Epithelial cell of esophagus (primary cell): ENCODE data around the gene MOB1A.

Experiments used
- DNase-seq: peaks from one replicate; pipeline ENCODE4 v3.0.0; 2010; ENCODE audit warnings: low read depth
- H3K4me3 ChIP-seq: 2 replicates; pipeline ENCODE4 v1.5.1; 2011; ENCODE audit warnings: mild to moderate bottlenecking, low read length, control low read depth
- TF ChIP-seq, protein P1 (sequence below): IDR thresholded peaks from 2 replicates; pipeline ENCODE4 v1.5.1; 2011; ENCODE audit warnings: low read depth, mild to moderate bottlenecking, low read length, control low read depth, inconsistent platforms; ENCODE audit not compliant: insufficient read depth; ENCODE audit errors: missing control alignments

MOB1A gene

DNA sequence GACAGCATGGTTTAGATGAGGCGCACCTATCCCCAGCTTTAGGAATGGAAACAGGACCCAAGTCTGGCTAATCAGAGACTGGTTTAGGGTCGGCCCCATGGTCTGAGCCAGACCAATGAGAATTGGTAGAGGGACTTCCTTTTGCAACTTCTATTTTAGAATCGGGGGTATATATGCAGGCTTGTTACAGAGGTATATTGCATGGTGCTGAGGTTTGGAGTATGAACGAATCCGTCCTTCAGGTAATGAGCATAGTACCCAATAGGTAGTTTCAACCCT is 29.5 kb downstream of the MOB1A start:
- DNase-seq = no peak
- no peak overlapping the region for H3K4me3 ChIP-seq
- TF ChIP-seq, protein P1, sequence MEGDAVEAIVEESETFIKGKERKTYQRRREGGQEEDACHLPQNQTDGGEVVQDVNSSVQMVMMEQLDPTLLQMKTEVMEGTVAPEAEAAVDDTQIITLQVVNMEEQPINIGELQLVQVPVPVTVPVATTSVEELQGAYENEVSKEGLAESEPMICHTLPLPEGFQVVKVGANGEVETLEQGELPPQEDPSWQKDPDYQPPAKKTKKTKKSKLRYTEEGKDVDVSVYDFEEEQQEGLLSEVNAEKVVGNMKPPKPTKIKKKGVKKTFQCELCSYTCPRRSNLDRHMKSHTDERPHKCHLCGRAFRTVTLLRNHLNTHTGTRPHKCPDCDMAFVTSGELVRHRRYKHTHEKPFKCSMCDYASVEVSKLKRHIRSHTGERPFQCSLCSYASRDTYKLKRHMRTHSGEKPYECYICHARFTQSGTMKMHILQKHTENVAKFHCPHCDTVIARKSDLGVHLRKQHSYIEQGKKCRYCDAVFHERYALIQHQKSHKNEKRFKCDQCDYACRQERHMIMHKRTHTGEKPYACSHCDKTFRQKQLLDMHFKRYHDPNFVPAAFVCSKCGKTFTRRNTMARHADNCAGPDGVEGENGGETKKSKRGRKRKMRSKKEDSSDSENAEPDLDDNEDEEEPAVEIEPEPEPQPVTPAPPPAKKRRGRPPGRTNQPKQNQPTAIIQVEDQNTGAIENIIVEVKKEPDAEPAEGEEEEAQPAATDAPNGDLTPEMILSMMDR = no peak

- TF ChIP-seq, protein P1 = no peak
- peak overlapping the region; percentile 52 for H3K4me3 ChIP-seq
Observed at GRCh38 chr2:74148457-74149246, 30.0 kb downstream of the MOB1A start.

DNA sequence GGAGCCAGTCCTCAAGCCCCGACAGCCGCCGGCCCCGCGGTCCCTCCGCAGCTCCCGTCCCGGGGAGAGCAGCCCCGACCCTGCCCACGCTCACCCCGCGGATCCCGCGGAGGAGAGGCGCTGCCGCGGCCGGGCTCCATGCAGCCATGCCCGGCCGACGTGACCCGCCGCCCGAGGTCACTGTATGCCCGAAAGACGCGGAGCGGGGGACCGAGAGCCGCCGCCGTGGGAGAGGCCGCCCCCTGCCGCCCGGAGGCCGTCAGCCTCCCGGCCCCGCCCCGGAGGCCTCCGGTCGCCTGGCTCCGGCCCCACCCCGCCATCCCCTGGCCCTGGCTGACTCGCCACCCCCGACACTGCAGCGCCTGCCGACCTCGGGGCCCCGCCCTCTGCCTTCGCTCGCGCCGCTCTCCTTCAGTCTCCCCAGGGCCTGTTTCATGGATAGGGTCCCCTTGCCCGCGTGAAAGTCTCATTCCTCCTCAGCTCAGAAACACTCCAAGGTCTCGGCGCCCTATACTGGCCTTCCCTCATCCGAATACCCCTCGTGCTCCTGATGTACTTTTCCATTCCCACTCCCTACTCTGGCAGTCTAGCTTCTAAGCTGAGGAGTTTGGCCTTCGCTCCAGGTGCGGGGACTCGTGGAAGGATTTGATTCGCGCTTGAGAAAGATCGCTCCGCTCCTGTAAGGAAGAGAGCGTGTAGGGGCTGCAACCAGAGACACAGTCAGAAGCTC is 30.8 kb downstream of the MOB1A start, which contains the start of gene BOLA3:
BOLA3 (minus strand) TSS at position 186 of the 730 bp plus-strand sequence; CDS start at position 148, 38 bp downstream.
- TF ChIP-seq, protein P1 = peak; percentile 21
- DNase-seq = peak; percentile 78
- H3K4me3 ChIP-seq = peak within 1 kb of the TSS; percentile 52

More at GRCh38 chr2:74148457-74149246, 30.0 kb downstream of the MOB1A start:
- no peak for DNase-seq

GRCh38 chr2:74146929-74147726 is 31.6 kb downstream of the MOB1A start:
- TF ChIP-seq, protein P1 = no peak
- peak overlapping the region; percentile 52 for H3K4me3 ChIP-seq
- peak; percentile 37 for DNase-seq

GRCh38 chr2:74142340-74142739 is 36.3 kb downstream of the MOB1A start:
- DNase-seq = no peak
- TF ChIP-seq, protein P1 = peak; percentile 44
- H3K4me3 ChIP-seq = no peak overlapping the region

GRCh38 chr2:74138600-74139323 is 39.9 kb downstream of the MOB1A start:
- TF ChIP-seq, protein P1 = peak; percentile 10
- H3K4me3 ChIP-seq = no peak overlapping the region
- no peak for DNase-seq
